Astrocyte (in vitro differentiated cells and primary cell): ENCODE measurements around the gene ZC3H4.

Experiments
- EZH2 ChIP-seq: IDR thresholded peaks from 2 replicates; pipeline ENCODE4 v1.6.1; 2012; ENCODE audit warnings: mild to moderate bottlenecking, low read length, inconsistent platforms; ENCODE audit not compliant: insufficient read depth
- TF ChIP-seq, protein P1 (sequence below): IDR thresholded peaks from 2 replicates; pipeline ENCODE4 v1.5.1; 2011; ENCODE audit warnings: low read depth, mild to moderate bottlenecking, inconsistent platforms, low read length, moderate library complexity; ENCODE audit not compliant: insufficient read depth

DNA sequence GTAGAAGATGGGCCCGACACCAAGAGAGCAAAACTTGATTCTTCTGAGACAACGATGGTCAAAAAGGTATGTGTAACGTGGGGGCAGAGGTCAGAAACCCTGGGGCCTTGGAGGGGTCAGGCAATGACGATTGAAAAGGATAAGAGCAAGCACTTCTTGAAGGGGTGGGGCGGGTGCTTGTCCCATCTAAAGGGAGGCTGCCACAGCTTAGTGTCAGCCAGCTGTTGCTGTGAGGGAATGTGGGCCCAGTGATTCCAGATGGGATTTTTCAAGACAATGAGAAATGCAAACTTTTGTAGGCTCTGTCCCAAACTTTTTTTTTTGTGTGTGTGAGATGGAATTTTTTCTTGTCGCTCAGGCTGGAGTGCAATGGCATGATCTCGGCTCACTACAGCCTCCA is 41.6 kb upstream of the ZC3H4 start:
- TF ChIP-seq, protein P1, sequence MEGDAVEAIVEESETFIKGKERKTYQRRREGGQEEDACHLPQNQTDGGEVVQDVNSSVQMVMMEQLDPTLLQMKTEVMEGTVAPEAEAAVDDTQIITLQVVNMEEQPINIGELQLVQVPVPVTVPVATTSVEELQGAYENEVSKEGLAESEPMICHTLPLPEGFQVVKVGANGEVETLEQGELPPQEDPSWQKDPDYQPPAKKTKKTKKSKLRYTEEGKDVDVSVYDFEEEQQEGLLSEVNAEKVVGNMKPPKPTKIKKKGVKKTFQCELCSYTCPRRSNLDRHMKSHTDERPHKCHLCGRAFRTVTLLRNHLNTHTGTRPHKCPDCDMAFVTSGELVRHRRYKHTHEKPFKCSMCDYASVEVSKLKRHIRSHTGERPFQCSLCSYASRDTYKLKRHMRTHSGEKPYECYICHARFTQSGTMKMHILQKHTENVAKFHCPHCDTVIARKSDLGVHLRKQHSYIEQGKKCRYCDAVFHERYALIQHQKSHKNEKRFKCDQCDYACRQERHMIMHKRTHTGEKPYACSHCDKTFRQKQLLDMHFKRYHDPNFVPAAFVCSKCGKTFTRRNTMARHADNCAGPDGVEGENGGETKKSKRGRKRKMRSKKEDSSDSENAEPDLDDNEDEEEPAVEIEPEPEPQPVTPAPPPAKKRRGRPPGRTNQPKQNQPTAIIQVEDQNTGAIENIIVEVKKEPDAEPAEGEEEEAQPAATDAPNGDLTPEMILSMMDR, result no peak
- TF ChIP-seq EZH2, result no peak
